NCI-H345 (cell line): ENCODE results near the gene SLC35F1.

Source experiments
- DNase-seq: peaks from one replicate; lab custom pipeline; 2025; lab: John Stamatoyannopoulos, UW

Gene SLC35F1

DNA sequence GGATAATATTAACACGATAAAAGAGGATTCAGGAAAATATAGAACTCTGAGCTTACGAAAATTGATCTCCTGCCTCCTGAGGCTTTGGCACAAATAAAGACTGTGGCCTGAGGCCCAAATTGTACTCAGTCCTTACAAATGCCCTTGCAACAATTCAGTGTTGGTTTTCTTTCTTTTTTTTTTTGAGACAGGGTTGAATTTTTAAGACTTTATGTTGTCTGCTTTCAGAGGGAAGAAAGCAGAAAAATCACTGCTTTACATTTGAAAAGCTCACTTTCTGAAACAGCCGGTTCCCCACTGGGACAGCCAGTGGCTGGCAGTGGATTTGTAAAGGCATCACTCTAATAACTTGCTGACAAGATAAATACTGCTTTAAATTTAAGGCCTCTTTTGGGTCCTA, 290.5 kb downstream of the SLC35F1 start:
- DNase-seq: no peak

DNA sequence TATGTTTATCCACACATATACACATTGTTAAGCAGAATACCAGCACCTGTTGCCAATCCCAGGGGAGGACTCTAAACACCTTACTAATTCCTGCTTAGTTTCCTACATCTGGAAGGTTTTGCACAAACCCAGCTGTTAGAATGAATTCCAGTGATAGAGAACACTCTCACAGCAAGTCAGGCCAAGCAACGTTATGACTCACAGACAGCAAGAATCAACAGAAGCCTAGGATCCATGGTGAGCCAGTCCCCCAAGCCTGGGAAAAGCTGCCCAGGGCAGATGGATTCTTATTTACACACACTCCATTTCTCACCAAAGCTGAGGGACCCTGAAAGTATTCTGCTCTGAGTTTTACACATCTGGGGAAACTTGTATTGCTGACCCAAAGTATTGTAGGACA, 291.7 kb downstream of the SLC35F1 start:
- no peak for DNase-seq

DNA sequence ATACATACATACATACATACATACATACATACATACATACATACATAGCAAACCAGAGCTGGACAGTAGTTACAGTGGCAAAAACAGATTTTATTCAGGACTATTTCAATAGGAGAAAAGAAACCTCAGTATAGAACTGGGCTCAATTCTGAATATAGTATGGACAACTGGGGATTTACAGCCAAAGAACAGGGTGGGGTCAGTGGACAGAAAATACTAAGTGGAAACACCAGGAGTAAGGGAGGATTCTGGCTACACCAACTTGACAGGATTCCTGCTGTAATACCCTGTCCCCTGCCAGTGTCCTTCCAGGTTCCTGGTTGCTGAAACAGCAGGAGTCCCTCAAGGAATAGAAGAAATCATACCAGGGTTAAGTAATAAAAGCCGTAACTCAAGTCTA, 293.1 kb downstream of the SLC35F1 start:
- DNase-seq: no peak

DNA sequence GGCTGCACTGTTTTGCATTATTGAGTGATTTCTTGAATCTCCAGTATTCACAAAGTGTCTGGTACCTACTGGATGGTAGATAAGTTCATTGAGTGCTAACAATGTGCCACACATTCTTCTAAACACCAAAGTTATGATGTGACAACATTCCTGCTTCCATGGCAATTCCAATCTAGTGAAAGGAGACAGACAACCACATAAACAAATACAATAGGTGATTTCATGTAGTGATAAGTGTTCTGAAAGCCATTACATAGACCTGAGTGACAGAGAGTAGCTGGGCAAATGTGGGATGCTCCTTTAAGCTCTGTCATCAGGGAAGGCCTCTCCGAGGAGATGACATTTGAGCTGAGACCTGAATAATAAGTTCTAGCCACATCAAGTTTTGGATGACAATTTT, 295.5 kb downstream of the SLC35F1 start:
- no peak for DNase-seq

DNA sequence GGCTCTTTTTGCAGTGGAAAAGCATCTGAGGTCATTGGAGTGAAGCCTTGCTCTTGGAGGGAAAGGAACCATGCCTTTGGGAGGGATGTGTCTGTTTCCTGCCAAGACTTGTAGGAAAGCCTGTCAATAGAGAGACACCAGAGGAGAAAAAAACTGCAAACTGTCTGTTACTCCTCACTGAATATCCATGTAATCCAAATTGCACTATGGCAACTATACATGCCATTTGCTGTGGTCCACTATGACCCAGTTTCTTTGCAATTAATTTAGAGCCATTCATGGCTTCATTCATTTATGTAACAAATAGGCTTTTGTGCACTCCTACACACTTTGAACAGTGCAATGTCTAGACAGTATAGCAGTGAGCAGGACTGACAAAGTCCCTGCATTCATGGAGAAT, 296.5 kb downstream of the SLC35F1 start:
- DNase-seq: no peak

DNA sequence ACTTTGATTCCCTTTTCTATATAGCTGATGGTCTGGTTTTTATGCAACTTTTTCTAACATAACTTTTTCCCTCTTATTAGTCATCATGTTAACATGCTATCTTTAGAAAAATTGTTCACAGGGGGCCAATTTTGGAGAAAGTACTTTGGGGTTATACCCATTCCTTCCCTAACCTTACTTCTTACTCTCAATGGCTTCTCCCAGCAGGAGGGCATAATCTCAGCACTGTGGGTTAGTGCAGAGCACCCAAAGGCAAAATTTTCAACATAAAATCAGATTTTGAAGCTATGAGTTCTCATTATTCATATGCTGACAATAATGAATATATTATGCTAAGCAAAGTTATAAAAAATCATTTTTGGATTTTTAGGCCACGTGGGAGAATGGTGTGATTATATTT, 299.2 kb downstream of the SLC35F1 start:
- DNase-seq: no peak

DNA sequence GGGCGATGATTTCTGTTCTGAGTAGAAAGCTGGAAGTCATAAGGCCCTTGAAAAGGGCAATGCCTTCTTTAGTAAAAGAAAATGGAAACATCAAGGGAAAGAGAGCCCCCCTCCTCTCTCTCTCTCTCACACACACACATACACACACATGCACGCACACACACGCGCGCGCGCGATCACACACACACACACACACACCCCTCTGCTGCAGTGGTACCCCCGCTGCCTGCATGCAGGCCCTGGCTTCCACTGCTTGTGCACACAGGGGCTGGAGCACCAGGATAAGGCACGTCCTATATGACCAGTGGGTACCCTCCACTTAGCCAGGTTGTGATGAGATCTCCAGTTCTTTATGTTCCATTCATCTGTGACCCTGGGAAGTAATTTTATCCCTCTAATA, 300.9 kb downstream of the SLC35F1 start:
- DNase-seq: peak; percentile 61

DNA sequence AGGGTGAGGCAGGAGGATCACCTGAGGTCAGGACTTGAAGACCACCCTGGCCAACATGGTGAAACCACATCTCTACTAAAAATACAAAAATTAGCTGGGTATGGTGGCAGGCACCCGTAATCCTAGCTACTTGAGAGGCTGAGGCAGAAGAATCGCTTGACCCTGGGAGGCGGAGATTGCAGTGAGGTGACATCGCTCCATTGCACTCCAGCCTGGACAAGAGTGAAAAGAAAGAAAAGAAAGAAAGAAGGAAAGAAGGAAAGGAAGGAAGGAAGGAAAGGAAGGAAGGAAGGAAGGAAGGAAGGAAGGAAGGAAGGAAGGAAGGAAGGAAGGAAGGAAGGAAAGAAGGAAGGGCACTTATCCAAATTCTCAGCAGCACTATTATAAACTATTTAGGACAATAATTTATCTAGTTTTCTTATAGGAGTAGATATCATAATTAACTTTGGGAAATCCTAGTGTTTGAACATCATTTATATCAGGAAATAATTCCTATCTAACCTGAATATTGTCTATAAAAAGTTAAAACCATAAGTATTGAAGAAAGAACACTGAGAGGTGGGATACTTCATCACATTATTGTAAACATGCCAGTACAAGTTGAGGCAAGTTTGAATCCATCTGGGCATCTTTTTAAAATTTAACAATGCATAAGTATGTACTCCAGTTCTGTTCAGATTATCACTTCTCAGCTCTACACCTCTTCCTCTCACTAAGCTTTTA, 305.5 kb downstream of the SLC35F1 start:
- DNase-seq: no peak

DNA sequence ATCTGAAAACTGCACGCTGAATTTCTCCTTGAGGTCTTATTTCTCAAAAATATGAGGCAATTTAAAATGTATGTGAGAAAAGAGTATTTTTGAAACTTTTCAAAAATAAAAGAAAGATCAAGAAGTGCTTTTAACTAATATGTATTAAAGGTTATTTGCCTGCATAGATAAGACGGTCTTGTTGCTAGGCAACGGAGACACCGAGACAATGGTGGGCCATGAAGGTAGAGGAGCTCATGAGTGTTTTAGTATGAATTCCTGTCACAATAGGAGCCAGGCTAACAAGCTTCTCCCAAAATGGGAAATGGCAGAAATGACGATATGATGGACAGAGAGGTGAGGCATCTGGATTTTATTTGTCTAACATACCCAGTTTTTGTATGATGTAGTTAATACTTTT, 308.2 kb downstream of the SLC35F1 start:
- no peak for DNase-seq

DNA sequence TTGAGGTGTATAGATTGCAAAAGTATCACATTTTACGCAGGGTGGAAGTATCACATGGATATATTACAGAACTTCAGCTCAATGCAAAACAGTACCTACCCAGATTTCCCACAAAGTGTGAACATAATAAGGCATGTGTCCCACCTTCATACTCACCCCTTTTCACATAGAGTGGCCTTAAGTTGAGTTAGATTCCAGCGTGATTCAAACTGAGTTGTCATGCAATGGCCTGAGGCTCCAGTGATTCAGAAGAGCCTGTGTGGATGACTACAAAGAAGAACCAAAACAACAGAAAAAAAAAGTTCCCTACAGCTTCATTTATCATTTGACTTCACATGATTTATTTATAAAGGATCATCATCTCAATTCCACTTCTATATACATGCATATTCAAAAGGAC, 309.7 kb downstream of the SLC35F1 start:
- no peak for DNase-seq

DNA sequence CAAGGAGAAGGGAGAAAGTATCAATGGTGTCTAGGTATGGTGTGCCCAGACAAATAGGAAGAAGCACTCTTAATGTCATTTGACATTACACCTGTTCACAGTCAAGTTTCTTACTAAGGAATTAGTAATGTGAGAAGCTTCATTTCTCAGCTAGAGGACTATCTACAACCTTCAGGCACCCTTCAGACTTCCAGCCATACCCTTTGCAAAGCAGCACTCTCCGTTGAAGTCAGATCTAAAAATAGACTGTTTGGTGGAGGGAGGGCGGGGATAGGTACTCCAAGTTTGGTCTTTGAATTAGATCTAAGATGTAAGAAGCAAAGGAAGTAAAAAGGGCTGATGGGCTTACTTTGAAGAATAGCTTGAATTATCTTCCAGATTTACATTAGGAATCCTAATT, 311.1 kb downstream of the SLC35F1 start:
- no peak for DNase-seq

DNA sequence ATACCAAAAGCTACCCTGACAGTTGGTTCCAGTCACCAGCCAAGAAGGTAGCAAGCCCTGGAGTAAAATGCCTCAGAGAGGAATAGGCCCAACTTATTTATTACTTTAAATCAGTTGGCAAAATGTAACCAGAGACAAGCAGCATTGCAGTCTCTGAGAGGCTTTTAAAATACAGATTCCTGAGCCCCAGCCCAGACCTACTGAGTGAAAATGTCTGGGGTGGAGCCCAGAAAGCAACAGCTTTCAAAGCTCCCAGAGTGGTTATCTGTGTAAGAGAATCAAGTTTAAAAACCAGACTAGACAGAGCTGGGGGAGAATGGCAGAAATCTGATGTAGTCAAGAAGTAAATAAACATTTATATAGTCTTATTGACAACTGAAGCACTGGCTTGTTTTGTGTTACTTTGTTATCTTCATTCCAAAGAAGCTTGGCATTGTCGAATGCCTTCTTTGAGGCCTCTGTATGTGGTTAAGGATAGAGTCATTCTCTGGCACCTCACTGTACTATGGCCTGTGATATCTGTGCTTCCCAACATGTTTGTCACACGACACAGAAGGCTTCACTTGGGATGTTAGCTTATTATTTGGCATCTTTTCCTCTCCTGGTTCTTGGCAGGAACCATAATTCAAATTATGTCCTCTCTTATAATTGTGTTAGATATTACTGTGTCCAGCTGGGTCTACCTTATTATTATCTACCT, 313.5 kb downstream of the SLC35F1 start:
- DNase-seq: no peak

DNA sequence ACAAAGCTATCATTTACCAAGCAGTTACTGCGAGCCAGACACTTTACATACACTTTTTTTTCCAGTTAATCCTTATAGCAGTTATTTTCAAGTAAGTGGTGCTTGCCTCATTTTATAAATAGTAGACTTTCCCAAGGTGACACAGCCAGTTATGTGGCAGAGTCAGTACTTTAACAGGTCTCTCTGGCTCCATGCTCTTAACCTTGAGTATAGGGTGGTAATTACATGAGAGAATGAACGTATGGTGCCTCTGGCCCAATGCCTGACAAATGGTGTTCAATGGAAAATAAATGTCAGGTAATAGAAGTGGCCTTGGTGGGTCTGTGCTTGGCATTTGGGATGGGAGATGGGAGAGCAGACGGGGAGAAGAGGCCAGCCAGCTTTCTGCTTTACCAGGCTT, 316.3 kb downstream of the SLC35F1 start:
- no peak for DNase-seq

DNA sequence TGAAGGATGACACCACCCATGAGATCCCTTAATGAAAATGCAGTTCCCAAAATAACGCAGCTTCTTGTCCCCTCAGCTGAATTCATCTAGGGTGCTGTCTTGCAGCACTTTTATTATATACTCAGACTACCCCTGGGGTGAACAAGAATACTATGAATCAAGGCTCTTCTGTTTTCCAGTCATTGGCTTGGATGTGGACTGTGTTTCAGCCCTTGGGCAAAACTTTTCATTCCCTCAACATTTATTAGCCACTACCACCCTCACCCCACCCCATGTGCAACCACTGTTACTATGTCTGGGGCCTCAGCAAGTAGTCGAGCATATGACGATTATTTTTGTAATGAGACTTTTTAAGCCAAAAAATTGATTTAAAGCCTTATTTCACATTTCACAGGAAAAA, 321.8 kb downstream of the SLC35F1 start:
- no peak for DNase-seq

DNA sequence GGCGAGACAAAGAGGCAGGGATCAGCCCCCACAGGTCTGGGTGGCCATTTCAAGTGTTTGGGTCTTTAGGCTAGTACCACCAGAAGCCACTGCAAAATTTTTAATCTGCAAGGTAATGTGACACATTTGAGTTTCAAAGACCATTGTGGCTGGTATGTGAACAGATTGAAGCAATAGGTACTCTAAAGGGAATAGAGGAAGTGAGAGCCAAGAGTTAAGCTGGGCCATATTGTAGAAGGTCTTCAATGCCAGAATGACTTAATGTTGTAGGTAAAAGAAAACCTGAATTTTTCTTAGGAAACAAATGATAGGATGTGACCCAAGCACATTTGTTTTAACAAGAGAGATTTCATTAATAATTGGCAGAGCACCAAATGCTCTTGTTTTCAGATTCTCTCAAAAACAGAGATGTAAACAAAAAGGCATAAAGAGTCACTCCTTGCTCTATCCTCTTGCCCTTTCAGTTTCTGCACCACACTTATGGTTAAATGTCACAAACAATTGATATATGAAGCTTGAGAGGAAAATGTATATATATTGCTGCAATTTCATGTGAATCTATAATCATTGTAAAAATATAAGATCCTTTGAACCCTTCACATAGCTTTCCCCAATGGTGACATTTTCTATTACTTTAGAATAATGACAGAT, 333.9 kb downstream of the SLC35F1 start:
- no peak for DNase-seq

DNA sequence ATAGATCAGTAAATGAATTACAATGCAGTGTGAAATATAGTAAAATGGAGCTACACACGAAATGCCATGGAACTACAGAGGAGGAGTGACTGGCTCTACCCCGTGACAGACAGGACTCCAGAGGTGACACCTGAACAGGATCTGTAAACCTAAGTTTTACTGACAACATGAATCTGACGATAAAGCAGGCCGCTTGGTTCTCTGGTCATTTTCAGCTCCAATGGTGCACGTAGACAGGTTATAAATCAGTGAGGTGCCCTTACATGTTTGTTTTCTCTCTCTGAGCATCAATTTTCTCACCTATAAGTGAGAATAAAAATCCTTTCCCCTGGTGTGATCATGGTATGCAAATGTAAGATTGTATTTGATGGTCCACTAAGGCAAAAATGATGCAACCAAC, 339.3 kb downstream of the SLC35F1 start:
- no peak for DNase-seq

DNA sequence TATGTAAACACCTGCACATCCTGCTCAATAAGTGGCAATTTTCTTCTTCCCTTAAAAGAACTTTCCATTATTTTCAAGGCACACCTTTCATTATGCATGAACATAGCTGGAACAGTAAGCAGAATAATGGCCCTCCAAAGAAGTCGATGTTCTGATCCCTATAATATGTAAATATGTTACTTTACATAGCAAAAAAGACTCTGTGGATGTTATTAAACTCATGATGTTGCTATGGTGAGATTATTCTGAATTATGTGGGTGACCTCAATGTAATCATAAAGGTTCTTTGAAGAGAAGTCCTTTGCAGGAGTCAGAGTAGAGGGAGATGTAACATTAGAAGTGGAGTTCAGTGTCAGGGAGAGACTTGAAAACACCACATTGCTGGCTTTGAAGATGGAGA, 341.1 kb downstream of the SLC35F1 start:
- no peak for DNase-seq

DNA sequence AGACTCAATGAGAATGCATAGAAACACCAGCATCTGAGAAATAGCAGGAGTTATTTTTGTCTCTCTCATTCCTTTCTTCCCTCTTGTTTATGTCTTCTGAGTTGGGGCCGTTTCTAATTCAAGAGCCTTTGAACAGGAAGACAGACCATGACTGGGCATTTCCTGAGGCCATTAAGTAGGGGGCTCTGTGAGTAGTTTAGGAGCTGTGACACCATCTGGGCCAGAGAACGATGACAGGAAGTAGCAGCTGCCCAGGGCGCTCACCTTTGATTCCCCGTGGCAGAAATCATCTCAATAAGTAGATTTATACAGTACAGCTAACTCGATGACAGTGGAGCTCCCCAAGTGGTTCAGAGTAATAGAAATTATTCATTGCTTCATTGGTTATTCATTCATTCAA, 342.6 kb downstream of the SLC35F1 start:
- no peak for DNase-seq

DNA sequence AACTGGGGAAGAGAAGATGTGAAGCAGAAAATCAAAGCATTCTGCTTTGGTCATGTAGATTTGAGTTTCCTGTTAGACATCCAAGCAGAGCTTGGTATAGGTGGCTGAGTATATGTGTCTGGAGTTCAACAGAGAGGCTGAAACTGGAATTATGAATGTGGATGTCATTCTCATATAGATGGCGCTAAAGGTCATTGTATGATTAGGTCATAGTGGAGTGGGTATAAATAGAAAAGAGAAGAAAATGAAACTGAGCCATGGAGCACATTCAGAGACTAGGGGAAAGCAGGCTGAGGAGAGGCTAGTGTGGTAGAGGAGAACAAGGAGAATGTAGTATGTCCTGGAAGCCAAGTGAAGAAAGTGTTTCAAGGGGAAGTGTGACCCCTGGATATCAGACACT, 345.4 kb downstream of the SLC35F1 start:
- DNase-seq: no peak

DNA sequence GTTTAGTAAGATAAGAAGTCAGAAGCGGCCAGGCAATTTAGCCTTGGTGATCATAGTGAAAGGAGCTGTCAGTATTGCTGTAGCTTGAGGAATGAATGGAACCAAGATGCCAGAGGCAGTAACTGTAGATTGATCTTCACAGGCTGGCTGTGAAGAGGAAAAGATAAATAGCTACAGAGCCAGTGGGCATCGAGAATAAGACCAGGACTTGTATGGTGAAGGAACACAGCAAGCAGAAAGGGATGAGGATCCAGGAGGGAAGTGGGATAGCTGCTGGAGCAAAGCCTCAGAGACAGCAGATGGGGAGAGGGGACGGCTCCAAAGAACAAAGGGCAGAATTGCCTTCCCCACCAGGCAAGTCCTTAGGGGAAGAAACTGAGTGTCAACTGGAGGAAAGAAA, 346.7 kb downstream of the SLC35F1 start:
- no peak for DNase-seq

DNA sequence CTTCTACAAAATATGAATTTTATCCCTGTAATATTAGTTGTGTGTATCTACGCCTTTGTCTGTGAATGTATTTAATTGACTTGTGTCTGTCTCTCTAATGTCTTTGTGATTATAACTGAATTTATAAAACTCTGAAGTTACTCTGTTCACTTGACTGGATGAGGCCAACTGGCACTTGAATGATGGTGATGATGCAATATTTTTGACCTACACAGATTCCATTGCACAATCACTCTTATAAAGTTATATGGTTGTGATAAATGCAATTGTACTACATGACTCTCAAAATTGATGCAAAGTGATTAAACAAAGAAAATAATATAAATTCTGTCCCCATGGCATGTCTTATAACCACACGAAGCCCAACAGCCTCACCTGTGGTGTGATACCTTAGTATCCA, 353.8 kb downstream of the SLC35F1 start:
- no peak for DNase-seq

DNA sequence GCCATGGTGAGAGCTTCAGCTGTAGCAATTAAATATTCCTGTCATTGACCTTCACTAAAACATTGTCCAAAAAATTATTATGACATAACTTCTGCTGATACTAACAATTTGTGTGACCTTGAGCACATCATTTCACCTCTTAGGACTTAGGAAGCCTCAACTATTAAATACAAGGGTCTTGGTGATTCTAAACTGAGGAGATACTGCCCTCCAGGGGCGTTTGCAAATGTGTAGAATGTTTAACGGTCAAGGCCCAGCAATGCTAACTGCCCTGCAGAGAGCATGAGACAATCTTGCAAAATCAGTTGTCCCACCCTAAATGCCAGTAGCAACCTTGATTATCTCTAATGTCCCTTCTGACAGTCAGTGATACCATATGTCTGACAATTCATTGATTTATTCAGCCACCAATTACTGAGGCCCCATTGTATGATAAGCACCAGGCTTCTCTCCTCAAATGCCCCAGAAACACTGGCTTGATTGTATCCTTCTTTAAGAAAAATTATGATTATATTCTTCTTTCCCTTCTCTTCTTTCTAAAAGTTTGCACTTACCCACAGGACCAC, 356.9 kb downstream of the SLC35F1 start:
- peak; percentile 29 for DNase-seq

DNA sequence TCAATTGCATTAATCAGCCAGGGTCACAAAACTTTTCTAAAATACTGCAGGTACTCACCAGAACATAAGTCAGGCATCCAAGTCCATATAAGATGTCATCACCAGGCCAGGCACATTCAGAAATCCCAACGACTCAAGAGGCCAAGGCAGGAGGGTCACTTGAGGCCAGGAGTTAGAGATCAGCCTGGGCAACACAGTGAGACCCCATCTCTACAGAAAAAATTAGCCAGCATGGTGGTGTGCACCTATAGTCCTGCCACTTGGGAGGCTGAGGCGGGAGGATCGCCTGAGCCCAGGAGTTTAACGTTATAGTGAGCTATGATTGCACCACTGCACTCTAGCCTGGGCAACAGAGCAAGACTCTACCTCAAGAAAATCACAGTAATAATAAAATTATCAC, 362.6 kb downstream of the SLC35F1 start:
- DNase-seq: no peak
